Measurements from ENCODE around the gene LTBP2.
A peak's percentile ranks its signal among the peaks of the same experiment; 100 is the strongest.

LTBP2 gene

GRCh38 chr14:74468513-74468912 lies 143.5 kb downstream of the LTBP2 start:
- TF ChIP-seq, protein P1, sequence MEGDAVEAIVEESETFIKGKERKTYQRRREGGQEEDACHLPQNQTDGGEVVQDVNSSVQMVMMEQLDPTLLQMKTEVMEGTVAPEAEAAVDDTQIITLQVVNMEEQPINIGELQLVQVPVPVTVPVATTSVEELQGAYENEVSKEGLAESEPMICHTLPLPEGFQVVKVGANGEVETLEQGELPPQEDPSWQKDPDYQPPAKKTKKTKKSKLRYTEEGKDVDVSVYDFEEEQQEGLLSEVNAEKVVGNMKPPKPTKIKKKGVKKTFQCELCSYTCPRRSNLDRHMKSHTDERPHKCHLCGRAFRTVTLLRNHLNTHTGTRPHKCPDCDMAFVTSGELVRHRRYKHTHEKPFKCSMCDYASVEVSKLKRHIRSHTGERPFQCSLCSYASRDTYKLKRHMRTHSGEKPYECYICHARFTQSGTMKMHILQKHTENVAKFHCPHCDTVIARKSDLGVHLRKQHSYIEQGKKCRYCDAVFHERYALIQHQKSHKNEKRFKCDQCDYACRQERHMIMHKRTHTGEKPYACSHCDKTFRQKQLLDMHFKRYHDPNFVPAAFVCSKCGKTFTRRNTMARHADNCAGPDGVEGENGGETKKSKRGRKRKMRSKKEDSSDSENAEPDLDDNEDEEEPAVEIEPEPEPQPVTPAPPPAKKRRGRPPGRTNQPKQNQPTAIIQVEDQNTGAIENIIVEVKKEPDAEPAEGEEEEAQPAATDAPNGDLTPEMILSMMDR (IDR thresholded peaks at IDR 0.05; ENCODE audit: insufficient read depth, low read depth, low read length, missing control alignments), result no peak
- no peak overlapping the region for H3K4me3 ChIP-seq (ENCODE audit: low read depth, low read length)
- DNase-seq (ENCODE audit: low read depth), result no peak

DNA sequence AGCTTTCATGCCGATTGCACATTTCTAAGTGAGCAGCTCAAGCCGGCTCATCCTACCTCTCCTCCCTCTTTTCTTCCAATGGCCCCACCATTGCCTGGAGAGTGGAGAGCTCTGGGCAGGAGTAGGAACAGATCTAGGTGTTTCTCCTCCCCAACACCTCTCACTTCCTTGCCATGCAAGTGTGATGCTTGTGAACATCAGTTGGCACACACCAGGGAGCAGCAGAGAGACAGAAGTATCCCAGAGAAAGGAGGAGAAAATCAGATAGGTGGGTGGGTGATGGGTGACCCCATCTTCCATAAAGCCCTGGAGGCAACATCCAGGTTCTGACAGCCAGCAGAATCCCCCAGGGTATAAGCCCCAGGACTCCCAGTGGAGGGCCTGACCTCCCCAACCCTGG lies 146.7 kb downstream of the LTBP2 start:
- DNase-seq (ENCODE audit: low read depth), result no peak
- no peak overlapping the region for H3K4me3 ChIP-seq (ENCODE audit: low read depth, low read length)
- TF ChIP-seq, protein P1 (IDR thresholded peaks at IDR 0.05; ENCODE audit: insufficient read depth, low read depth, low read length, missing control alignments), result no peak

GRCh38 chr14:74464785-74465184 lies 147.3 kb downstream of the LTBP2 start:
- TF ChIP-seq, protein P1 (IDR thresholded peaks at IDR 0.05; ENCODE audit: insufficient read depth, low read depth, low read length, missing control alignments), result no peak
- H3K4me3 ChIP-seq (ENCODE audit: low read depth, low read length), result no peak overlapping the region
- DNase-seq (ENCODE audit: low read depth), result no peak

GRCh38 chr14:74463697-74464096 lies 148.3 kb downstream of the LTBP2 start:
- H3K4me3 ChIP-seq (ENCODE audit: low read depth, low read length), result no peak overlapping the region
- no peak for DNase-seq (ENCODE audit: low read depth)
- TF ChIP-seq, protein P1 (IDR thresholded peaks at IDR 0.05; ENCODE audit: insufficient read depth, low read depth, low read length, missing control alignments), result no peak

DNA sequence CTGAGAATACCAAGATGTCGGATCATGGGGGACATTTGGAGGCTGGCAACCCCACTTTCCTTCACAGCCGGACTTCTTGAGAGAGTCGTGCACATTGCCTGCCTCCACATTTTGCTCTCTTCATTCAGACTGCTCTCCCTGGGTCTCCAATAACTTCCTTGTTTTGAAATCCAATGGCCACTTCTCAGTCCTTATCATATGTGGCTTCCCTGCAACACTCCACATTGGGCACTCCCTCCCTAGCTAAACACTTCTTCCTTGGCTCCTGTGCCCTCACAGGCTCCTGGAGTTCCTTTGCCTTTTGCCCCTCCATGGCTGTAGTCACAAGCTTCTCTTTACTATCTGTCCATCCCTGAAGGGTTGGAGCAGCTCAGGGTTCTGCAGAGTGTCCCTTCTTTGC lies 149.0 kb downstream of the LTBP2 start:
- H3K4me3 ChIP-seq (ENCODE audit: low read depth, low read length), result no peak overlapping the region
- TF ChIP-seq, protein P1 (IDR thresholded peaks at IDR 0.05; ENCODE audit: insufficient read depth, low read depth, low read length, missing control alignments), result no peak
- no peak for DNase-seq (ENCODE audit: low read depth)

DNA sequence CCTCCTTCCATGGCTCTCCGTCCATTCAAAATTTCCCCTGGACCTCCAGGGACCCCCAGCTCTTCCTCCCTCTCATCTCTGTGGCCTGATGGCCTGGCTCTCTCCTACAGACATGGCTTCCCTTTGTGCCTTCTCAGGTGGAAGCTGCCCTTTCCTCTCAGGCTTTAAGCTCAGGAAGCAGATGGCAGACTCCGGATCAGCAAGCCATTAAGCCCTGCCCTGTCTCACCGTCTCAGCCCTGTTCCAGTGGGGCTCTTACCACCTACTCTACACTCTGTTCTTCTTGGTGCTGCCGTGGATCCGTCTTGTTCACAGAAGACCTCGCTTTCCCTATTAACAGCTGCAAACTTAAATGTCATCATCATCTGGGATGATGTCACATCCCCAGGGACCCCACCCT lies 152.1 kb downstream of the LTBP2 start:
- DNase-seq (ENCODE audit: low read depth), result no peak
- no peak overlapping the region for H3K4me3 ChIP-seq (ENCODE audit: low read depth, low read length)
- TF ChIP-seq, protein P1 (IDR thresholded peaks at IDR 0.05; ENCODE audit: insufficient read depth, low read depth, low read length, missing control alignments), result no peak

- DNase-seq (ENCODE audit: low read depth), result peak; percentile 42
- TF ChIP-seq, protein P1 (IDR thresholded peaks at IDR 0.05; ENCODE audit: insufficient read depth, low read depth, low read length, missing control alignments), result peak; percentile 74
- no peak overlapping the region for H3K4me3 ChIP-seq (ENCODE audit: low read depth, low read length)
Observed at GRCh38 chr14:74459289-74459946, 152.6 kb downstream of the LTBP2 start.

Measured in GM12865 (cell line).